Eye (tissue), 1 donor: Measurements from ENCODE around the gene ARMC6.
A peak's percentile ranks its signal among the peaks of the same experiment; 100 is the strongest.

Experiments
- DNase-seq: peaks from one replicate; pipeline ENCODE4 v3.0.0-alpha.2; 2015

Gene ARMC6

GRCh38 chr19:19055701-19056100 is 22.3 kb downstream of the ARMC6 start:
- no peak for DNase-seq

- no peak for DNase-seq
Observed at GRCh38 chr19:19056636-19057275, 23.4 kb downstream of the ARMC6 start.

- no peak for DNase-seq
Observed at GRCh38 chr19:19057317-19057716, 23.9 kb downstream of the ARMC6 start.

GRCh38 chr19:19057720-19058119 is 24.3 kb downstream of the ARMC6 start:
- DNase-seq: no peak

GRCh38 chr19:19059018-19059836 is 25.8 kb downstream of the ARMC6 start:
- DNase-seq: no peak

- no peak for DNase-seq
Observed at GRCh38 chr19:19059837-19060611, 26.6 kb downstream of the ARMC6 start.

- DNase-seq: no peak
Observed at GRCh38 chr19:19061506-19061905, 28.1 kb downstream of the ARMC6 start.

GRCh38 chr19:19062454-19063182 is 29.2 kb downstream of the ARMC6 start:
- DNase-seq: no peak

- peak; percentile 100 for DNase-seq
Observed at GRCh38 chr19:19063183-19064097, 30.0 kb downstream of the ARMC6 start, which contains the start of gene SLC25A42. Gene SLC25A42, plus strand, starts transcription at chr19:19063994. Its CDS starts 32,131 bp downstream, at chr19:19096125.

- no peak for DNase-seq
Observed at GRCh38 chr19:19064098-19064722, 30.8 kb downstream of the ARMC6 start.

- peak; percentile 41 for DNase-seq
Observed at GRCh38 chr19:19064811-19065745, 31.7 kb downstream of the ARMC6 start.

GRCh38 chr19:19067276-19068072 is 34.1 kb downstream of the ARMC6 start:
- no peak for DNase-seq

- no peak for DNase-seq
Observed at GRCh38 chr19:19068659-19069654, 35.6 kb downstream of the ARMC6 start.

- no peak for DNase-seq
Observed at GRCh38 chr19:19071897-19072296, 38.5 kb downstream of the ARMC6 start.

- peak; percentile 16 for DNase-seq
Observed at GRCh38 chr19:19074196-19074882, 40.9 kb downstream of the ARMC6 start.

- DNase-seq: no peak
Observed at GRCh38 chr19:19075126-19075525, 41.7 kb downstream of the ARMC6 start.

GRCh38 chr19:19076476-19076875 is 43.1 kb downstream of the ARMC6 start:
- DNase-seq: no peak
